Hepatocyte (in vitro differentiated cells): ENCODE results near the gene CHKA. TPM values are rescaled to one million over a fixed set of nuclear protein-coding genes. Genes with fewer than 3 reads are reported as not detected.

Experiments used
- DNase-seq: peaks from one replicate; pipeline ENCODE4 v3.0.0-alpha.2; 2016; ENCODE audit warnings: low spot score
- H2AFZ ChIP-seq: fragments of 200-600 bp; sonication (generic); 2 replicates; pipeline ENCODE4 v1.6.0; 2016; ENCODE audit warnings: antibody characterized with exemption, mild to moderate bottlenecking
- H3K27ac ChIP-seq: fragments of 200-600 bp; sonication (generic); 2 replicates; pipeline ENCODE4 v1.5.1; 2016; ENCODE audit warnings: mild to moderate bottlenecking
- H3K27me3 ChIP-seq: fragments of 200-600 bp; sonication (generic); 2 replicates; pipeline ENCODE4 v1.6.1; 2016
- H3K36me3 ChIP-seq: fragments of 200-600 bp; sonication (generic); replicated peaks from 2 replicates; pipeline ENCODE4 v1.5.1; 2016; ENCODE audit warnings: low read depth; ENCODE audit not compliant: insufficient read depth
- H3K4me1 ChIP-seq: fragments of 200-600 bp; sonication (generic); 2 replicates; pipeline ENCODE4 v1.5.1; 2016; ENCODE audit warnings: mild to moderate bottlenecking, moderate library complexity; ENCODE audit not compliant: insufficient read depth
- H3K4me2 ChIP-seq: fragments of 200-600 bp; sonication (generic); 2 replicates; pipeline ENCODE4 v1.6.0; 2016
- H3K4me3 ChIP-seq: fragments of 200-600 bp; sonication (generic); 2 replicates; pipeline ENCODE4 v1.5.1; 2016; ENCODE audit warnings: mild to moderate bottlenecking
- H3K79me2 ChIP-seq: fragments of 200-600 bp; sonication (generic); 2 replicates; pipeline ENCODE4 v1.6.0; 2017; ENCODE audit warnings: mild to moderate bottlenecking
- H3K9me2 ChIP-seq: fragments of 200-600 bp; sonication (generic); replicated peaks from 2 replicates; pipeline ENCODE4 v1.6.0; 2017; ENCODE audit warnings: mild to moderate bottlenecking; ENCODE audit not compliant: insufficient read depth
- H3K9me3 ChIP-seq: fragments of 200-600 bp; sonication (generic); 2 replicates; pipeline ENCODE4 v1.5.1; 2016; ENCODE audit warnings: low read depth, mild to moderate bottlenecking
- H4K20me1 ChIP-seq: fragments of 200-600 bp; sonication (generic); 2 replicates; pipeline ENCODE4 v1.6.0; 2016; ENCODE audit warnings: mild to moderate bottlenecking; ENCODE audit not compliant: insufficient read depth, poor library complexity, severe bottlenecking
- CTCF ChIP-seq: fragments of 200-600 bp; sonication (generic); IDR thresholded peaks from 2 replicates; pipeline ENCODE4 v1.5.1; 2016; ENCODE audit warnings: antibody characterized with exemption, mild to moderate bottlenecking; ENCODE audit not compliant: poor library complexity
- EZH2 ChIP-seq: fragments of 200-600 bp; sonication (generic); IDR thresholded peaks from 2 replicates; pipeline ENCODE4 v1.6.1; 2016; ENCODE audit warnings: antibody characterized with exemption, mild to moderate bottlenecking, borderline replicate concordance
- EZH2phosphoT487 ChIP-seq: fragments of 200-600 bp; sonication (generic); IDR thresholded peaks from one replicate; pipeline ENCODE4 v1.6.1; 2018; ENCODE audit warnings: antibody characterized with exemption, mild to moderate bottlenecking, low read depth, moderate library complexity; ENCODE audit not compliant: unreplicated experiment, severe bottlenecking
- WGBS: methylation state at CpG from one replicate; pipeline ENCODE4 v1.1.6; 2016; ENCODE audit warnings: low lambda C conversion rate; ENCODE audit errors: missing lambda C conversion rate; 5-methylcytosine and 5-hydroxymethylcytosine counted together
- polyA plus RNA-seq: library from polyadenylated mRNA; unstranded; fragments of >200 nt; fragmentation: Nextera tagmentation; extraction: Ambion mirVana; gene quantifications from 2 replicates; pipeline ENCODE4 v1.2.1, GENCODE V29; 2016
- total RNA-seq: library from RNA; depleted of rRNA; stranded (reverse); fragments of >200 nt; gene quantifications from 2 replicates; pipeline ENCODE4 v1.2.3, GENCODE V29; 2014

CHKA gene
- total and polyA plus RNA-seq, 2 experiments from 2014 or later: 70.0 to 117 TPM

- Histone ChIP-seq H3K27ac (no peak overlapping the region), H4K20me1 (peaks cover 45% of the 10 kb centered on the region), H3K27me3 (no peaks in the 10 kb centered on the region), H3K4me2 (no peak overlapping the region), H3K9me2 (no peaks in the 10 kb centered on the region), H3K4me1 (peaks cover 11% of the 10 kb centered on the region), H3K9me3 (no peaks in the 10 kb centered on the region), H2AFZ (no peak overlapping the region), H3K79me2 (peaks cover 96% of the 10 kb centered on the region), H3K4me3 (no peak overlapping the region), H3K36me3 (no peaks in the 10 kb centered on the region)
- 84% methylated on average over 8 of the region's 8 CpGs for whole genome bisulfite sequencing
- no peak for TF ChIP-seq EZH2
- no peak for TF ChIP-seq CTCF
- TF ChIP-seq EZH2phosphoT487: no peak
- no peak for DNase-seq
These were observed 43.3 kb downstream of the CHKA start for GRCh38 chr11:68077617-68078582.

- Histone ChIP-seq H3K4me3 (no peak overlapping the region), H3K9me3 (no peaks in the 10 kb centered on the region), H3K36me3 (no peaks in the 10 kb centered on the region), H3K9me2 (no peaks in the 10 kb centered on the region), H3K27ac (no peak overlapping the region), H2AFZ (no peak overlapping the region), H3K79me2 (peaks cover 88% of the 10 kb centered on the region), H3K27me3 (no peaks in the 10 kb centered on the region), H3K4me1 (no peaks in the 10 kb centered on the region), H4K20me1 (peaks cover 36% of the 10 kb centered on the region), H3K4me2 (no peak overlapping the region)
- no peak for DNase-seq
- TF ChIP-seq CTCF (peak; percentile 24), EZH2 (no peak)
- 83% methylated on average over 11 of the region's 11 CpGs for WGBS
These were observed 44.7 kb downstream of the CHKA start for GRCh38 chr11:68076371-68077042.

DNA sequence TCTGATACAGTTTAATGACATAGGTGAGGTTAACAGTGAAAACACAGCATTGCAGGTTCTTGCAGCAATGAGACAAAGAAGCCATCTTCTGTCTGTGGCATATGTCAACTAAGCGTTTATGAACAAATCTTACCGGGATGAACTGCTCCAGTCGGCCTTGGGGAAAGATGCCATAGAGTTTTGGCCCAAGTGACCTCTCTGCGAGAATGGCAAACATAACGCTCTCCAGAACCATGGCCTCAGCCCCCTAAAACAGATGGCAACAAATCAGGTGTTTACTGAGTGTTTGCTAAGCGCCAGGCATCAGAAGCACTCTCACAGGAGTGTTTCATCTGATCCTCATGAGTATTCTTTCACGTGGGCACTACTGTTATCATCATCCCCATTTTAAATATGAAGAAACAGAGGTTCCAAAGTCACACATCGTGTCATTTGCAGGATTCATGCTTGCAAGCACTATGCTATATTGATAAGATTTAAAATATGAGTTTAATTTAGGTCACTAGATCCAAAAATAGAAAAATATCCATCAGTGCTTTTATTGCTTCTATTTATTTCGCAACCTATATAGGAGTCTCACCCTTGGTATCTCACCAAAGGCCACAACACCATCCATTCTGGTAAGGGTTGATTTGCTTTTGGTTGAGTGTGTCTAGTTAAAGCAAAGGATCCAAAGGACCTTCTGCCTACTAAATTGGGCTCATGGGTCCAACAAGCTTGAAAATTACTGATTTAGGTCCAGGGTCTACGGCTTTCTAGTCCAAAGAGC lies 46.4 kb downstream of the CHKA start:
- no peak overlapping the region for H2AFZ ChIP-seq
- WGBS: 85% methylated on average over 10 of the region's 10 CpGs
- no peaks in the 10 kb centered on the region for H3K9me3 ChIP-seq
- peaks cover 71% of the 10 kb centered on the region for H3K79me2 ChIP-seq
- peaks cover 7% of the 10 kb centered on the region for H3K36me3 ChIP-seq
- no peak overlapping the region for H3K4me2 ChIP-seq
- no peak overlapping the region for H3K27ac ChIP-seq
- H4K20me1 ChIP-seq: peaks cover 33% of the 10 kb centered on the region
- no peak for DNase-seq
- H3K4me3 ChIP-seq: no peak overlapping the region
- no peaks in the 10 kb centered on the region for H3K4me1 ChIP-seq
- no peak for TF ChIP-seq EZH2phosphoT487
- TF ChIP-seq CTCF: no peak
- TF ChIP-seq EZH2: no peak
- no peaks in the 10 kb centered on the region for H3K9me2 ChIP-seq
- H3K27me3 ChIP-seq: no peaks in the 10 kb centered on the region
